Suprapubic skin (tissue), 4 donors: ENCODE results near the gene ZNF512B.

Source experiments
- EP300 ChIP-seq: sonication (generic); formaldehyde crosslinking; IDR thresholded peaks from one replicate; pipeline ENCODE4 v1.6.1; 2017; ENCODE audit warnings: antibody characterized with exemption
- POLR2A ChIP-seq, 2 donors: fragments of 450-650 bp; IDR thresholded peaks; one replicate each; pipeline ENCODE4 v1.6.1; 2017; ENCODE audit warnings: antibody characterized with exemption in 2 of 2, mild to moderate bottlenecking in 2 of 2, moderate library complexity in 2 of 2
- POLR2AphosphoS5 ChIP-seq, 3 donors: sonication (generic); formaldehyde crosslinking; IDR thresholded peaks; one replicate each; pipeline ENCODE4 v1.6.1; 2017; ENCODE audit warnings: antibody characterized with exemption in 3 of 3
- TF ChIP-seq, protein P1 (sequence below), 2 donors: fragments of 200-600 bp in 1 of 2; fragments of 450-650 bp in 1 of 2; sonication (generic) in 1 of 2; IDR thresholded peaks; one replicate each; pipeline ENCODE4 v1.5.1; 2016 to 2019; ENCODE audit warnings: antibody characterized with exemption in 2 of 2, mild to moderate bottlenecking in 1 of 2, moderate library complexity in 1 of 2

DNA sequence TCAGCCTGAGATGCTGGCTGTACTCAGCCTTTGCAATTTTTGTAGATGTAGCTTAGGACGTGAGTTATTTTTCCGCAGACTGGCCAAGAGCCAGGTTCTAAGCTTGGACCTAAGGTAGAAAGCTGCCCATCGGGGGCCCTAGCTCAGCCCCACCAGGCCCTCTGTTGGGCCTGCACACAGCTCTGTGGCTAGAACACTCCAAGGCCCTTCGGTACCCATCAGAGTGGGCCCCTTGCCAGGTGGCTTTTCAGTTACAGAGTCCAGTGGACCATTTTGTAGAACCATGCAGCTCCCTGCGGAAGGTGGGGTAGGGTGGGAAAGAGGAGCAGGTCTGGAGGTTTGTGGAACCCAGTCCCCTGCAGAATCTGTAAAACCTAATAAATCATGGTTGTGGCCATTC is 36.1 kb downstream of the ZNF512B start:
- no peak for TF ChIP-seq POLR2A (IDR thresholded peaks at IDR 0.05)
- TF ChIP-seq, protein P1, sequence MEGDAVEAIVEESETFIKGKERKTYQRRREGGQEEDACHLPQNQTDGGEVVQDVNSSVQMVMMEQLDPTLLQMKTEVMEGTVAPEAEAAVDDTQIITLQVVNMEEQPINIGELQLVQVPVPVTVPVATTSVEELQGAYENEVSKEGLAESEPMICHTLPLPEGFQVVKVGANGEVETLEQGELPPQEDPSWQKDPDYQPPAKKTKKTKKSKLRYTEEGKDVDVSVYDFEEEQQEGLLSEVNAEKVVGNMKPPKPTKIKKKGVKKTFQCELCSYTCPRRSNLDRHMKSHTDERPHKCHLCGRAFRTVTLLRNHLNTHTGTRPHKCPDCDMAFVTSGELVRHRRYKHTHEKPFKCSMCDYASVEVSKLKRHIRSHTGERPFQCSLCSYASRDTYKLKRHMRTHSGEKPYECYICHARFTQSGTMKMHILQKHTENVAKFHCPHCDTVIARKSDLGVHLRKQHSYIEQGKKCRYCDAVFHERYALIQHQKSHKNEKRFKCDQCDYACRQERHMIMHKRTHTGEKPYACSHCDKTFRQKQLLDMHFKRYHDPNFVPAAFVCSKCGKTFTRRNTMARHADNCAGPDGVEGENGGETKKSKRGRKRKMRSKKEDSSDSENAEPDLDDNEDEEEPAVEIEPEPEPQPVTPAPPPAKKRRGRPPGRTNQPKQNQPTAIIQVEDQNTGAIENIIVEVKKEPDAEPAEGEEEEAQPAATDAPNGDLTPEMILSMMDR (IDR thresholded peaks at IDR 0.05) = no peak
- no peak for TF ChIP-seq POLR2AphosphoS5 (IDR thresholded peaks at IDR 0.05)
- TF ChIP-seq EP300 = no peak
